Dendritic cell treated with granulocyte-macrophage colony-stimulating factor and Interleukin-4, amounts not matched to agents 40 ng/mL and 50 ng/mL, for 4 days (primary cell): ENCODE results near the gene EPHB2.

Source experiments
- H3K27ac Mint-ChIP-seq: one replicate; pipeline ENCODE4 v1.8.0; 2022; ENCODE audit warnings: mild to moderate bottlenecking, mixed read lengths
- H3K27me3 Mint-ChIP-seq: one replicate; pipeline ENCODE4 v1.8.0; 2022; ENCODE audit warnings: mild to moderate bottlenecking, mixed read lengths
- H3K36me3 Mint-ChIP-seq: one replicate; pipeline ENCODE4 v1.8.0; 2022; ENCODE audit warnings: low read depth, mixed read lengths
- H3K4me1 Mint-ChIP-seq: one replicate; pipeline ENCODE4 v1.8.0; 2022; ENCODE audit warnings: low read depth, mixed read lengths
- H3K4me3 Mint-ChIP-seq: one replicate; pipeline ENCODE4 v1.8.0; 2022; ENCODE audit warnings: mild to moderate bottlenecking, moderate library complexity, mixed read lengths
- H3K9me3 Mint-ChIP-seq: one replicate; pipeline ENCODE4 v1.8.0; 2022; ENCODE audit warnings: mixed read lengths
- intact Hi-C: fragments of 100-400 bp; cut with micrococcal nuclease; formaldehyde crosslinking; loops from one replicate; pipeline ENCODE4 v1.15.0; 2022

EPHB2 gene

GRCh38 chr1:22851517-22851916, 140.9 kb downstream of the EPHB2 start:
- H3K36me3 Mint-ChIP-seq: peaks cover 17% of the 10 kb centered on the region
- H3K4me1 Mint-ChIP-seq: peaks cover 79% of the 10 kb centered on the region
- peaks cover 47% of the 10 kb centered on the region for H3K27me3 Mint-ChIP-seq
- intact Hi-C loops: no loop called here
- no peak overlapping the region for H3K4me3 Mint-ChIP-seq
- H3K9me3 Mint-ChIP-seq: peaks cover 16% of the 10 kb centered on the region
- H3K27ac Mint-ChIP-seq: peak overlapping the region; percentile 72

GRCh38 chr1:22852144-22852655, 141.6 kb downstream of the EPHB2 start:
- H3K4me3 Mint-ChIP-seq: no peak overlapping the region
- H3K27me3 Mint-ChIP-seq: peaks cover 46% of the 10 kb centered on the region
- peak overlapping the region; percentile 72 for H3K27ac Mint-ChIP-seq
- peaks cover 73% of the 10 kb centered on the region for H3K4me1 Mint-ChIP-seq
- peaks cover 14% of the 10 kb centered on the region for H3K36me3 Mint-ChIP-seq
- intact Hi-C loops: no loop called here
- H3K9me3 Mint-ChIP-seq: peaks cover 15% of the 10 kb centered on the region

- H3K27ac Mint-ChIP-seq: peak overlapping the region; percentile 66
- no peaks in the 10 kb centered on the region for H3K36me3 Mint-ChIP-seq
- H3K4me1 Mint-ChIP-seq: peaks cover 57% of the 10 kb centered on the region
- H3K4me3 Mint-ChIP-seq: no peak overlapping the region
- H3K9me3 Mint-ChIP-seq: no peaks in the 10 kb centered on the region
- intact Hi-C loops: no loop called here
- H3K27me3 Mint-ChIP-seq: peaks cover 36% of the 10 kb centered on the region
Measured at GRCh38 chr1:22853651-22854185, 143.1 kb downstream of the EPHB2 start.

- H3K4me1 Mint-ChIP-seq: peaks cover 51% of the 10 kb centered on the region
- intact Hi-C loops: loop anchor here (5.0 kb wide), 1 partner anchor 33 kb away; no protein-coding TSS in a partner anchor
- H3K4me3 Mint-ChIP-seq: no peak overlapping the region
- no peaks in the 10 kb centered on the region for H3K9me3 Mint-ChIP-seq
- H3K27ac Mint-ChIP-seq: no peak overlapping the region
- peaks cover 28% of the 10 kb centered on the region for H3K27me3 Mint-ChIP-seq
- no peaks in the 10 kb centered on the region for H3K36me3 Mint-ChIP-seq
Measured at GRCh38 chr1:22854688-22855565, 144.3 kb downstream of the EPHB2 start.

- intact Hi-C loops: loop anchor here (5.0 kb wide), 1 partner anchor 34 kb away; no protein-coding TSS in a partner anchor
- no peaks in the 10 kb centered on the region for H3K9me3 Mint-ChIP-seq
- H3K4me1 Mint-ChIP-seq: peaks cover 49% of the 10 kb centered on the region
- H3K27ac Mint-ChIP-seq: no peak overlapping the region
- no peak overlapping the region for H3K4me3 Mint-ChIP-seq
- no peaks in the 10 kb centered on the region for H3K36me3 Mint-ChIP-seq
- H3K27me3 Mint-ChIP-seq: peaks cover 32% of the 10 kb centered on the region
Measured at GRCh38 chr1:22855668-22856606, 145.3 kb downstream of the EPHB2 start.

GRCh38 chr1:22857661-22858060, 147.0 kb downstream of the EPHB2 start:
- no peaks in the 10 kb centered on the region for H3K36me3 Mint-ChIP-seq
- no peak overlapping the region for H3K27ac Mint-ChIP-seq
- H3K9me3 Mint-ChIP-seq: no peaks in the 10 kb centered on the region
- peaks cover 40% of the 10 kb centered on the region for H3K4me1 Mint-ChIP-seq
- H3K4me3 Mint-ChIP-seq: no peak overlapping the region
- H3K27me3 Mint-ChIP-seq: peaks cover 27% of the 10 kb centered on the region
- intact Hi-C loops: loop anchor here (5.0 kb wide), 1 partner anchor 35 kb away; no protein-coding TSS in a partner anchor

- H3K36me3 Mint-ChIP-seq: no peaks in the 10 kb centered on the region
- intact Hi-C loops: loop anchor here (5.0 kb wide), 1 partner anchor 158 kb away; no protein-coding TSS in a partner anchor
- peaks cover 37% of the 10 kb centered on the region for H3K4me1 Mint-ChIP-seq
- H3K9me3 Mint-ChIP-seq: no peaks in the 10 kb centered on the region
- H3K27me3 Mint-ChIP-seq: peaks cover 15% of the 10 kb centered on the region
- no peak overlapping the region for H3K27ac Mint-ChIP-seq
- no peak overlapping the region for H3K4me3 Mint-ChIP-seq
Measured at GRCh38 chr1:22860414-22860800, 149.8 kb downstream of the EPHB2 start.

- Mint-ChIP-seq H3K27ac (no peak overlapping the region), H3K27me3 (peaks cover 18% of the 10 kb centered on the region), H3K4me1 (peaks cover 42% of the 10 kb centered on the region), H3K9me3 (no peaks in the 10 kb centered on the region), H3K4me3 (no peak overlapping the region), H3K36me3 (no peaks in the 10 kb centered on the region)
- intact Hi-C loops: loop anchor here (5.0 kb wide), 1 partner anchor 159 kb away; no protein-coding TSS in a partner anchor
Measured at GRCh38 chr1:22860883-22861385, 150.3 kb downstream of the EPHB2 start.

GRCh38 chr1:22861764-22862440, 151.3 kb downstream of the EPHB2 start:
- intact Hi-C loops: loop anchor here (5.0 kb wide), 1 partner anchor 160 kb away; no protein-coding TSS in a partner anchor
- H3K4me1 Mint-ChIP-seq: peaks cover 45% of the 10 kb centered on the region
- no peaks in the 10 kb centered on the region for H3K9me3 Mint-ChIP-seq
- H3K27me3 Mint-ChIP-seq: peaks cover 18% of the 10 kb centered on the region
- H3K4me3 Mint-ChIP-seq: no peak overlapping the region
- H3K27ac Mint-ChIP-seq: no peak overlapping the region
- no peaks in the 10 kb centered on the region for H3K36me3 Mint-ChIP-seq

GRCh38 chr1:22862752-22863151, 152.1 kb downstream of the EPHB2 start:
- Mint-ChIP-seq H3K36me3 (no peaks in the 10 kb centered on the region), H3K27ac (no peak overlapping the region), H3K27me3 (peaks cover 16% of the 10 kb centered on the region), H3K4me3 (no peak overlapping the region), H3K4me1 (peaks cover 45% of the 10 kb centered on the region), H3K9me3 (no peaks in the 10 kb centered on the region)
- intact Hi-C loops: loop anchor here (5.0 kb wide), 1 partner anchor 160 kb away; no protein-coding TSS in a partner anchor

- peaks cover 16% of the 10 kb centered on the region for H3K27me3 Mint-ChIP-seq
- H3K27ac Mint-ChIP-seq: no peak overlapping the region
- peaks cover 46% of the 10 kb centered on the region for H3K4me1 Mint-ChIP-seq
- intact Hi-C loops: loop anchor here (5.0 kb wide), 1 partner anchor 161 kb away; no protein-coding TSS in a partner anchor
- H3K9me3 Mint-ChIP-seq: no peaks in the 10 kb centered on the region
- H3K36me3 Mint-ChIP-seq: no peaks in the 10 kb centered on the region
- no peak overlapping the region for H3K4me3 Mint-ChIP-seq
Measured at GRCh38 chr1:22863766-22864165, 153.1 kb downstream of the EPHB2 start.

GRCh38 chr1:22864886-22865285, 154.2 kb downstream of the EPHB2 start:
- Mint-ChIP-seq H3K4me3 (no peak overlapping the region), H3K9me3 (no peaks in the 10 kb centered on the region), H3K27me3 (peaks cover 16% of the 10 kb centered on the region), H3K27ac (no peak overlapping the region), H3K36me3 (no peaks in the 10 kb centered on the region), H3K4me1 (peaks cover 52% of the 10 kb centered on the region)
- intact Hi-C loops: loop anchor here (5.0 kb wide), 1 partner anchor 163 kb away; no protein-coding TSS in a partner anchor

GRCh38 chr1:22865736-22866135, 155.1 kb downstream of the EPHB2 start:
- H3K4me1 Mint-ChIP-seq: peaks cover 44% of the 10 kb centered on the region
- H3K27ac Mint-ChIP-seq: peak overlapping the region; percentile 4
- peaks cover 16% of the 10 kb centered on the region for H3K27me3 Mint-ChIP-seq
- no peaks in the 10 kb centered on the region for H3K36me3 Mint-ChIP-seq
- no peak overlapping the region for H3K4me3 Mint-ChIP-seq
- no peaks in the 10 kb centered on the region for H3K9me3 Mint-ChIP-seq
- intact Hi-C loops: no loop called here
